Vagina (tissue), 2 donors: ENCODE measurements around the gene TRIM31. TPM values are rescaled to one million over a fixed set of nuclear protein-coding genes. Genes with fewer than 3 reads are reported as not detected.

Experiments used
- DNase-seq, 2 donors: peaks; one replicate each; pipeline ENCODE4 v3.0.0-alpha.2; 2017; ENCODE audit errors: extremely low spot score in 2 of 2
- H3K27ac ChIP-seq: fragments of 200-600 bp; sonication (generic); one replicate; pipeline ENCODE4 v1.5.1; 2019
- H3K27me3 ChIP-seq: fragments of 200-600 bp; sonication (generic); one replicate; pipeline ENCODE4 v1.5.1; 2019
- H3K36me3 ChIP-seq, 2 donors: fragments of 200-600 bp; sonication (generic); one replicate each; pipeline ENCODE4 v1.5.1; 2017 to 2019
- H3K4me1 ChIP-seq: fragments of 200-600 bp; sonication (generic); one replicate; pipeline ENCODE4 v1.5.1; 2019
- H3K4me3 ChIP-seq, 2 donors: fragments of 200-600 bp; sonication (generic); 1 replicate in 1 of 2; 2 replicates in 1 of 2; pipeline ENCODE4 v1.5.1; 2016 to 2019
- H3K9me3 ChIP-seq: fragments of 200-600 bp; sonication (generic); one replicate; pipeline ENCODE4 v1.5.1; 2019
- POLR2A ChIP-seq, 2 donors: fragments of 450-650 bp; IDR thresholded peaks; one replicate each; pipeline ENCODE4 v1.6.1; 2017; ENCODE audit warnings: antibody characterized with exemption in 2 of 2, mild to moderate bottlenecking in 2 of 2, moderate library complexity in 2 of 2
- POLR2AphosphoS5 ChIP-seq, 2 donors: sonication (generic); formaldehyde crosslinking; IDR thresholded peaks; one replicate each; pipeline ENCODE4 v1.9.0; 2017; ENCODE audit warnings: antibody characterized with exemption in 2 of 2, mild to moderate bottlenecking in 2 of 2, low read depth in 1 of 2; ENCODE audit not compliant: insufficient read depth in 1 of 2
- intact Hi-C: fragments of 100-400 bp; cut with DNase I; formaldehyde crosslinking; loops from one replicate; pipeline ENCODE4 v1.15.1; 2023
- total RNA-seq: library from RNA; depleted of rRNA; stranded (reverse); fragments of >200 nt; gene quantifications from one replicate; pipeline ENCODE4 v1.2.3, GENCODE V29; 2016
- TF ChIP-seq, protein P1 (sequence below), 3 experiments: fragments of 450-650 bp in 2 of 3; fragments of 200-600 bp in 1 of 3; sonication (generic) in 1 of 3; IDR thresholded peaks; one replicate each; pipeline ENCODE4 v1.5.1; 2017 to 2019; ENCODE audit warnings: antibody characterized with exemption in 3 of 3, mild to moderate bottlenecking in 2 of 3, moderate library complexity in 2 of 3

The TRIM31 gene
- total RNA-seq, 1 donor from 2014 or later = not detected

DNA sequence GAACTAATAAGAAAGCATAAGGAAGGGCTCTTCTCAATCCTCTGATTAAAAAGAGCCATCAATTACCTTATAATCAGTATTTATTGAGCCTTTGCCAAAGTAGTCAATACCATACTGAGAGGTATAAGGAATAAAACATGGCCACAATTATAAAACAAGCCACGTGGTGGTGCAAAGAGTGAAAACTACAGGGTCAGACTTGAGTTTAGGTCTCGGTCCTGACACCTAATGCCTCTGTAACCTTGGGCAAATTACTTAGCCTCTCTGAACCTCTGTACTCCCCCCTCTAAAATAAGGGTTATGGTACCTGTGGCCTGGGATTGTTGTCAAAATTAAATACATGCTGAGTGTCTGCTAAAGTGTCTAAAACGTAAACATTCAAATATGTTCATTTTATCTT lies 36.3 kb upstream of the TRIM31 start:
- no peaks in the 10 kb centered on the region for H3K9me3 ChIP-seq
- no peaks in the 10 kb centered on the region for H3K36me3 ChIP-seq
- H3K4me3 ChIP-seq = no peak overlapping the region
- H3K27me3 ChIP-seq = no peaks in the 10 kb centered on the region
- intact Hi-C loops = no loop called here
- no peak overlapping the region for H3K27ac ChIP-seq
- TF ChIP-seq, protein P1, sequence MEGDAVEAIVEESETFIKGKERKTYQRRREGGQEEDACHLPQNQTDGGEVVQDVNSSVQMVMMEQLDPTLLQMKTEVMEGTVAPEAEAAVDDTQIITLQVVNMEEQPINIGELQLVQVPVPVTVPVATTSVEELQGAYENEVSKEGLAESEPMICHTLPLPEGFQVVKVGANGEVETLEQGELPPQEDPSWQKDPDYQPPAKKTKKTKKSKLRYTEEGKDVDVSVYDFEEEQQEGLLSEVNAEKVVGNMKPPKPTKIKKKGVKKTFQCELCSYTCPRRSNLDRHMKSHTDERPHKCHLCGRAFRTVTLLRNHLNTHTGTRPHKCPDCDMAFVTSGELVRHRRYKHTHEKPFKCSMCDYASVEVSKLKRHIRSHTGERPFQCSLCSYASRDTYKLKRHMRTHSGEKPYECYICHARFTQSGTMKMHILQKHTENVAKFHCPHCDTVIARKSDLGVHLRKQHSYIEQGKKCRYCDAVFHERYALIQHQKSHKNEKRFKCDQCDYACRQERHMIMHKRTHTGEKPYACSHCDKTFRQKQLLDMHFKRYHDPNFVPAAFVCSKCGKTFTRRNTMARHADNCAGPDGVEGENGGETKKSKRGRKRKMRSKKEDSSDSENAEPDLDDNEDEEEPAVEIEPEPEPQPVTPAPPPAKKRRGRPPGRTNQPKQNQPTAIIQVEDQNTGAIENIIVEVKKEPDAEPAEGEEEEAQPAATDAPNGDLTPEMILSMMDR (IDR thresholded peaks at IDR 0.05) = no peak
- TF ChIP-seq POLR2A (IDR thresholded peaks at IDR 0.05) (no peak), POLR2AphosphoS5 (IDR thresholded peaks at IDR 0.05; ENCODE audit: insufficient read depth in 1 of 2, low read depth in 1 of 2) (no peak)
- DNase-seq = no peak
- H3K4me1 ChIP-seq = no peaks in the 10 kb centered on the region

DNA sequence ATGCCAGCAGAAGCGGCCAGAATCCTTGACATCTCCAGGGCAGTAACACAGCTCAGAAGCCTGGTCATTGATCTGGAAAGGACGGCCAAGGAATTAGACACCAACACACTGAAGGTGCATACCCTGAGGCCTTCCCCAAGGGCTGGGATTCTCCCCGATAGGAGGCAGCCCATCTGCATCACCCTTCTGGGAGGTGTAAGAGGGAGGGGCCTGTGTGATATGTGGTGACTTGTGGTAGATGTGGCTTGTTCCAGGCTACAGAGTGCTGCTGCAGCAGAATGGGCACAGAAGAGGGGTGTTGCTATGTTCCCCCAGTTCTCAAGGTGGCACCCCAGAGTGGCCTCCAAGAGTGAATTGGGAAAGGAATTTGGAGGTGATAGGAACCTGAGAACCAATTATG lies 34.2 kb upstream of the TRIM31 start:
- TF ChIP-seq, protein P1 (IDR thresholded peaks at IDR 0.05) = no peak
- TF ChIP-seq POLR2AphosphoS5 (IDR thresholded peaks at IDR 0.05; ENCODE audit: insufficient read depth in 1 of 2, low read depth in 1 of 2) = no peak
- no peak for TF ChIP-seq POLR2A (IDR thresholded peaks at IDR 0.05)
- Histone ChIP-seq H3K4me1 (no peaks in the 10 kb centered on the region), H3K9me3 (no peaks in the 10 kb centered on the region), H3K27ac (no peak overlapping the region), H3K27me3 (no peaks in the 10 kb centered on the region), H3K4me3 (no peak overlapping the region), H3K36me3 (no peaks in the 10 kb centered on the region)
- intact Hi-C loops = no loop called here
- DNase-seq = no peak

DNA sequence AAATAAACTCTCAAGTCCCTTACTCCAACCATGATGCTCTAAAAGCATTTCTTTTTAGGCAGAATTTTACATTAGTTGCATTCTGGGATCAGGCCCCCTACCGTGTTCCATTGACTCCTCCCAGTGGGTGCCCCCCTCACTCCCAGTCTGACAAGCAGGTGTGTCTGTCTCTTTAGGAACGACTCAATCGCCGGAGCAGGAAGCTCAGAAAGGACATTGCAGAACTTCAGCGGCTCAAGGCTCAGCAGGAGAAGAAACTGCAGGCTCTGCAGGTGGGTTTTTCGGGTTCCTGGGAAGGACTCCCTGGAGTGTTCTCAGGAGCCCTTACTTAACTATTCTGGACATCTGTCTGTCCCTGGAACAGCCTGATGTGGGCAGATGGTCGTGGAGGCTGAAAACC lies 32.9 kb upstream of the TRIM31 start:
- no peaks in the 10 kb centered on the region for H3K27me3 ChIP-seq
- TF ChIP-seq, protein P1 (IDR thresholded peaks at IDR 0.05) = no peak
- TF ChIP-seq POLR2A (IDR thresholded peaks at IDR 0.05) = no peak
- no peak for TF ChIP-seq POLR2AphosphoS5 (IDR thresholded peaks at IDR 0.05; ENCODE audit: insufficient read depth in 1 of 2, low read depth in 1 of 2)
- no peaks in the 10 kb centered on the region for H3K9me3 ChIP-seq
- H3K27ac ChIP-seq = no peak overlapping the region
- DNase-seq = no peak
- no peaks in the 10 kb centered on the region for H3K36me3 ChIP-seq
- no peak overlapping the region for H3K4me3 ChIP-seq
- no peaks in the 10 kb centered on the region for H3K4me1 ChIP-seq
- intact Hi-C loops = no loop called here

DNA sequence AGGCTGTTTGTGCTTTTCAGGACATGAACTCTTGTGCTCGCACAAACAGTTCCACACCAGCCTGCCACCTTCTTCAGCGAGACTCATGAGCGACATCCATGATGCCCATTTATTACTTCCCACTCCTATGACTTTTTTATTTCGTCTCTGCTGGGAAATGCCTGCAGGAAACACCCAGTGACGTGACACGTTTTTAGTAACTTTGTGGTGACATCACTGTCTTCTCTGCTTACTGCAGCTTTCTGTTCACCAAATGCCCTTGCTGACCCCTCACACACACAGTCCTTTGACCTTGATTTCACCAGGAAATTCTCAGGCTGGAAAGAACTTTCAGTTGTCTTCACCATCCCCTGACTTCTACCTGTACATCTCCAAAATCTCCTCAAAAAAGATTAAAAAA lies 31.9 kb upstream of the TRIM31 start:
- H3K4me1 ChIP-seq = no peaks in the 10 kb centered on the region
- no peak overlapping the region for H3K4me3 ChIP-seq
- no peak overlapping the region for H3K27ac ChIP-seq
- intact Hi-C loops = no loop called here
- H3K9me3 ChIP-seq = no peaks in the 10 kb centered on the region
- TF ChIP-seq POLR2A (IDR thresholded peaks at IDR 0.05) (no peak), POLR2AphosphoS5 (IDR thresholded peaks at IDR 0.05; ENCODE audit: insufficient read depth in 1 of 2, low read depth in 1 of 2) (no peak)
- TF ChIP-seq, protein P1 (IDR thresholded peaks at IDR 0.05) = no peak
- H3K36me3 ChIP-seq = no peaks in the 10 kb centered on the region
- DNase-seq = no peak
- H3K27me3 ChIP-seq = no peaks in the 10 kb centered on the region

DNA sequence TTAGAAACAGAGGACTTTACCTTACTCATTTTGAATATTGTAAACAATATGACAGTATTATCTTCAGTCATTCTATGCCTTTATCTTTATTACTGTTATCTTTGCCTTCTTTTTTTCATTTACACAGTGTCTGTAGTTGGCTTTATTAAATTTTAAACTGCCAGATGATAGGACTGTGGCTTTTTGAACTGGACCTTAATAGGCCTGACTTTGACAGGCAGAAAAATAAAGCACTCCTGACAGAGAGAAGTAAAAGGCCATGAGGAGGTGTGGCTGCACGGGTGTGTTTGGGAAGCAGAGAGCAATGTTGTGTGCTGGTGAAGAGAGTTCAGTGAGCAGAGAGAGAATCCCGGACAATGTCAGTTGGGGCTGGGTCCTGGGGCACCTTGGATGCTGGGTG lies 30.9 kb upstream of the TRIM31 start:
- no peak overlapping the region for H3K4me3 ChIP-seq
- TF ChIP-seq, protein P1 (IDR thresholded peaks at IDR 0.05) = no peak
- TF ChIP-seq POLR2A (IDR thresholded peaks at IDR 0.05) = no peak
- TF ChIP-seq POLR2AphosphoS5 (IDR thresholded peaks at IDR 0.05; ENCODE audit: insufficient read depth in 1 of 2, low read depth in 1 of 2) = no peak
- H3K9me3 ChIP-seq = no peaks in the 10 kb centered on the region
- H3K27me3 ChIP-seq = no peaks in the 10 kb centered on the region
- no peaks in the 10 kb centered on the region for H3K4me1 ChIP-seq
- no peak for DNase-seq
- intact Hi-C loops = no loop called here
- H3K27ac ChIP-seq = no peak overlapping the region
- H3K36me3 ChIP-seq = no peaks in the 10 kb centered on the region
